Left lobe of liver (tissue), 2 donors: ENCODE measurements around the gene PTEN. TPM values are rescaled to one million over a fixed set of nuclear protein-coding genes. Genes with fewer than 3 reads are reported as not detected.

Source experiments
- ATAC-seq: fragments of 200-7000 bp; cut with Tn5 transposase; one replicate; pipeline ENCODE4 v1.9.1; 2020; ENCODE audit warnings: mild to moderate bottlenecking, moderate library complexity
- DNase-seq: peaks from one replicate; pipeline ENCODE4 v3.0.0-alpha.2; 2020; ENCODE audit warnings: low spot score
- total RNA-seq: library from RNA; stranded (reverse); gene quantifications from one replicate; pipeline ENCODE4 v1.2.1, GENCODE V29; 2021
- donor health status: DM: no; HTN: no; CAD: no; lungs with moderate emphysema.
- donor health status: DM: no; HTN: yes; CAD: no.

PTEN gene
- total RNA-seq, 1 donor from 2014 or later = 41.5 TPM

- ATAC-seq = peak; percentile 34
- no peak for DNase-seq
These were observed 52.6 kb downstream of the PTEN start for GRCh38 chr10:87915989-87916388.

- peak; percentile 44 for ATAC-seq
These were observed 53.1 kb downstream of the PTEN start for GRCh38 chr10:87916515-87916914.

GRCh38 chr10:87918254-87918859 is 54.9 kb downstream of the PTEN start:
- DNase-seq = no peak
- no peak for ATAC-seq

More at GRCh38 chr10:87916515-87916914, 53.1 kb downstream of the PTEN start:
- no peak for DNase-seq

- ATAC-seq (no peak), DNase-seq (no peak)
These were observed 57.1 kb downstream of the PTEN start for GRCh38 chr10:87920538-87920937.

- peak; percentile 24 for ATAC-seq
- no peak for DNase-seq
These were observed 58.7 kb downstream of the PTEN start for GRCh38 chr10:87921931-87922688.

- peak; percentile 19 for ATAC-seq
- DNase-seq = no peak
These were observed 59.8 kb downstream of the PTEN start for GRCh38 chr10:87923233-87923632.

DNA sequence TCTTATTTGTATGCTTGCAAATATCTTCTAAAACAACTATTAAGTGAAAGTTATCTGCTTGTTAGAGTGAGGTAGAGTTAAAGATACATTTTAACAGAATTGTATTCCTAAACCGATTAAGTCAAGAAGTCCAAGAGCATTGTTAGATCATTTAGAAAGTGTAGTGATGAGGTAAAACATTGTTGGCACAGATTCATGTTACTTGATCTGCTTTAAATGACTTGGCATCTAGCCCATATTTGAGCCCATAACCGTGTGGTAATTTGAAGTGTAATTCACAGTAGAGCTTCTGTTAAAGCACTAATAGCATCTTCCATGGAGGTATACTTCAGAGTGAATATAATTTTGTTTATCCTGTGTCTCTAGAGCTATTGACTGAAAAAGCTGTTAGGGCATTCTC is 62.1 kb downstream of the PTEN start:
- DNase-seq (no peak), ATAC-seq (no peak)

DNA sequence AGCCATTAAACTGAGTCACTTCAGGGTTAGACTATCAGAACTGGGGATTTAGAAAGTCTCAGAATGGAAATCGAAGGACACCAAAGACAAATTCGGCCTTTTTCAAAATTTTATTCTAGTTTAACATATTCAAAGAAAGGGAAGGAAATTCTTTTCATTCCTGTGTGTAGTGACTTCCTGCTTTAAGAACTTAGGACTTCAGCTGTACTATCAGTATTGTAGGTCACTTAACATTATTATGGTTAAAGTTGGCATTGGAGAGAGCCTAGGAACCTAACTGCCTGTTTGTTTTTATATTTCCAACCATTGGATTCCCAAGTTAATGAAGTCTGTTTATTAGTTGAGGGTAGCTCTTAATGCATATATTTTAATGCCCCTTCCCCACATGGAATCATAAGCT is 63.7 kb downstream of the PTEN start:
- DNase-seq (no peak), ATAC-seq (no peak)

DNA sequence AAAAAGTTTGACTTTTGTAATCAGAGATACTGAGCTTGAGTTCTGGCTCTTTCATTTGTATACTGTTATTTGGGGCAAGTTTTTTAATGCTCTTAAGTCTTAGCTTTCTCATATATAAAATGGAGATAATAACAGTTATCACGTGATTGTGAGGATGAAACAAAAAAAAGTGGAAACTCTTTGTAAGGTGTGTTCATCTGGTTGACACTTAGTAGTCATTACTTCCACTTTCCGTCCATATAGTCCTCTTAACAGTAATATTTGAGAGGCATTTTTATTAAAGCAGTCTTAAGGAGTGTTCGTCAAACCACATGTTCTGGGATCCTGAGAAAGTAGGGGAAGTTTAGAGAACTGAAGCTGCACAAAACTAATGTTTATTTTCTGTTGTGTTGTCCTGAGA is 65.6 kb downstream of the PTEN start:
- ATAC-seq (no peak), DNase-seq (no peak)

GRCh38 chr10:87930141-87930540 is 66.7 kb downstream of the PTEN start:
- ATAC-seq (peak; percentile 50), DNase-seq (no peak)

DNA sequence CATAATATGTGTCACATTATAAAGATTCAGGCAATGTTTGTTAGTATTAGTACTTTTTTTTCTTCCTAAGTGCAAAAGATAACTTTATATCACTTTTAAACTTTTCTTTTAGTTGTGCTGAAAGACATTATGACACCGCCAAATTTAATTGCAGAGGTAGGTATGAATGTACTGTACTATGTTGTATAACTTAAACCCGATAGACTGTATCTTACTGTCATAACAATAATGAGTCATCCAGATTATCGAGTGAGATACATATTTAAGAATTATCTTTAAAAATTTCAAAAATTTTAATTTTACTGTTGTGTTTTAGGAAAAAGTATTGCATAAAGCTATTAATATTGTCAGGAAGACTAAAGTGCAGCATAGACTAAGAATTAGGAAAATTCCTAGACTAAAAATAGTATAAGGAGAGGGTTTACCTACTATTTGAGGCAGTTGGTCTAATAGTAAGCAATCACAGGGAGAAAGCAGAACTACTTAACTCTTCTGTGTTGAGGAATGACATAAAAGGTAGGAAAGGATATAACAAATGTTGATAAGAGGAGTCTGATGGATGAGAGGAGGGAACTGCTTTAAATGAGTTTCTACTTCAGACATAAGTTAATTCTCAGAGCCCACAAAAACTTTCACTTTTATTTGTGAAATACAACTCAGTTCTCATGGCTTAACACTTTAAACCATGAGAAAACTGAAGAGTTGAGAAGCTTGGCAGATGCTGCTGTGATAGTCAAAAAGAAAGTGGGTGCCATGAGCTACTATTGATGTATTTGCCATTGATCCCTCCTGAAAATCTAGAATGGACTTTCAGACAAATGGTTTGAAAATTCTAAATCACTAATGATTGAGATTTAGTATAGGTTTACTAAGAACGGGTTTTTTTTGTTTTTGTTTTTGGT is 67.8 kb downstream of the PTEN start:
- ATAC-seq (no peak), DNase-seq (no peak)

- no peak for DNase-seq
- no peak for ATAC-seq
These were observed 68.4 kb downstream of the PTEN start for GRCh38 chr10:87931836-87932230.

GRCh38 chr10:87935290-87936141 is 72.1 kb downstream of the PTEN start:
- no peak for DNase-seq
- ATAC-seq = peak; percentile 20

- DNase-seq (no peak), ATAC-seq (no peak)
These were observed 76.8 kb downstream of the PTEN start for GRCh38 chr10:87940210-87940609.

GRCh38 chr10:87942884-87943527 is 79.6 kb downstream of the PTEN start:
- DNase-seq = no peak

DNA sequence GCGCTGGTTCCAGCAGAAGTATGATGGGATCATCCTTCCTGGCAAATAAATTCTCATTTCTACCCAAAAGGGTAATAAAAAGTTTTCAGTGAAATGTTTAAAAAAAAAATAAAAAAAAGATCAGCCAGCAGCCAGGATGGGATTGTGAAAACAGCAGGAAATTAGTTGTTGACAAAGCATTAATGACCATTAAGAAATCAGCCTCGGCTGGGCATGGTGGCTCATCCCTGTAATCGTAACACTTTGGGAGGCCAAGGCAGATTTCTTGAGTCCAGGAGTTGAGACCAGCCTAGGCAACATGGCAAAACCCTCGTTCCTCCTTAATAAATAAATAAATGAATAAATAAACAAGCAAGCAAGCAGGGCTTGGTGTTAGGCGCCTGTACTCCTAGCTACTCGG is 82.6 kb downstream of the PTEN start:
- DNase-seq (no peak), ATAC-seq (peak; percentile 33)

More at GRCh38 chr10:87942884-87943527, 79.6 kb downstream of the PTEN start:
- ATAC-seq = no peak

DNA sequence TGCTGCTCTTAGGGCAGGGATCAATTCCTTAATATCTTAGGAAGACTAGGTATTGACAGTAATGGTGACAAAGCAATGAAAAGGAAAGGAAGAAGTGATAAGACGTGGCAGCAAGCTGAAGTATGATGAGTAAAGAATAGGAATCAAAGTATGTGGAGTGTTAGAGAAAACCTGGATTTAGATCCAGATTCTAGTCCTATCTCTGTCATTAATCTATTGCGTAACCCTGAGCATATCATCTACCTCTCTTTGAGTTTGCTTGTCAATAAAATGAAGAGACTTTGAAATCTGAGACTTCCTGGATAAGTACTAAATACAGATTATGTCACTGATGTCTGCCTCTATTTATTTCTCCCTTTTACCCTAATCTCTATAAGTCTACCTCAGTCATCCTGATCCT is 89.2 kb downstream of the PTEN start:
- DNase-seq = no peak
- ATAC-seq = peak; percentile 67

GRCh38 chr10:87956055-87956454 is 92.6 kb downstream of the PTEN start:
- ATAC-seq (peak; percentile 45), DNase-seq (no peak)

DNA sequence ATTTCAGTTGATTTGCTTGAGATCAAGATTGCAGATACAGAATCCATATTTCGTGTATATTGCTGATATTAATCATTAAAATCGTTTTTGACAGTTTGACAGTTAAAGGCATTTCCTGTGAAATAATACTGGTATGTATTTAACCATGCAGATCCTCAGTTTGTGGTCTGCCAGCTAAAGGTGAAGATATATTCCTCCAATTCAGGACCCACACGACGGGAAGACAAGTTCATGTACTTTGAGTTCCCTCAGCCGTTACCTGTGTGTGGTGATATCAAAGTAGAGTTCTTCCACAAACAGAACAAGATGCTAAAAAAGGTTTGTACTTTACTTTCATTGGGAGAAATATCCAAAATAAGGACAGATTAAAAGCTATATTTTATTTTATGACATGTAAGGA is 94.3 kb downstream of the PTEN start:
- ATAC-seq = no peak
- DNase-seq = no peak

DNA sequence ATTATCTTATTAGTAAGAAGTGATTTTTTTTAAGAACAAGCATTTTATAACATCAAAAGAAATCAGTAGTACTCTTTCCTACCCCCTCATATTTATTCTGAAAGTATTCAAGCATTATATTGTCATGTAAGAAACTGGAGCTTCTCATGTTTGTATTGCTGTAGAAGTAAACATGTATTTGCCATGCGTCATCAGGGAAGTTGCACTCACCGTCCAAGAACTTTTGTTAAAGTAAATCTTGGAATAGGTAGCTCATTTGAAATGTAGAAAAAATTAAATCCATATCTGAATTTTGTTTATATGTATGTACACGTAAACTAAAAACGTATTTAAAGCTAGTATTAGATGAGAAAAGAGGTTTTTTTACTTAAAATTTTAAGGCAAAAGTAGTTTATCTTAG is 96.8 kb downstream of the PTEN start:
- ATAC-seq (no peak), DNase-seq (no peak)
